IPS-18a (cell line): ENCODE measurements around the gene FANCF.

Source experiments
- H3K27ac ChIP-seq: one replicate; pipeline ENCODE4 v1.5.1; 2013; ENCODE audit warnings: low read length
- H3K27me3 ChIP-seq: one replicate; pipeline ENCODE4 v1.6.1; 2013; ENCODE audit warnings: mild to moderate bottlenecking, low read length; ENCODE audit not compliant: control insufficient read depth, insufficient read depth
- H3K36me3 ChIP-seq: one replicate; pipeline ENCODE4 v1.6.1; 2013; ENCODE audit warnings: low read depth, low read length; ENCODE audit not compliant: control insufficient read depth
- H3K4me1 ChIP-seq: one replicate; pipeline ENCODE4 v1.6.1; 2013; ENCODE audit warnings: low read depth, low read length; ENCODE audit not compliant: control insufficient read depth
- H3K4me3 ChIP-seq: one replicate; pipeline ENCODE4 v1.5.1; 2013; ENCODE audit warnings: low read length
- H3K9ac ChIP-seq: one replicate; pipeline ENCODE4 v1.6.1; 2013; ENCODE audit warnings: mild to moderate bottlenecking, low read length, moderate library complexity
- H3K9me3 ChIP-seq: one replicate; pipeline ENCODE4 v1.6.1; 2013; ENCODE audit warnings: low read depth, low read length; ENCODE audit not compliant: control insufficient read depth

The FANCF gene

GRCh38 chr11:22603933-22604332 lies 21.7 kb downstream of the FANCF start:
- H3K4me1 ChIP-seq = no peaks in the 10 kb centered on the region
- H3K4me3 ChIP-seq = no peak overlapping the region
- no peak overlapping the region for H3K27ac ChIP-seq
- H3K9ac ChIP-seq = no peak overlapping the region
- no peaks in the 10 kb centered on the region for H3K27me3 ChIP-seq
- no peaks in the 10 kb centered on the region for H3K36me3 ChIP-seq
- no peaks in the 10 kb centered on the region for H3K9me3 ChIP-seq

- Histone ChIP-seq H3K9me3 (no peaks in the 10 kb centered on the region), H3K36me3 (no peaks in the 10 kb centered on the region), H3K27ac (no peak overlapping the region), H3K27me3 (no peaks in the 10 kb centered on the region), H3K4me3 (no peak overlapping the region), H3K9ac (no peak overlapping the region), H3K4me1 (no peaks in the 10 kb centered on the region)
These were observed 23.1 kb downstream of the FANCF start for GRCh38 chr11:22602504-22602903.

DNA sequence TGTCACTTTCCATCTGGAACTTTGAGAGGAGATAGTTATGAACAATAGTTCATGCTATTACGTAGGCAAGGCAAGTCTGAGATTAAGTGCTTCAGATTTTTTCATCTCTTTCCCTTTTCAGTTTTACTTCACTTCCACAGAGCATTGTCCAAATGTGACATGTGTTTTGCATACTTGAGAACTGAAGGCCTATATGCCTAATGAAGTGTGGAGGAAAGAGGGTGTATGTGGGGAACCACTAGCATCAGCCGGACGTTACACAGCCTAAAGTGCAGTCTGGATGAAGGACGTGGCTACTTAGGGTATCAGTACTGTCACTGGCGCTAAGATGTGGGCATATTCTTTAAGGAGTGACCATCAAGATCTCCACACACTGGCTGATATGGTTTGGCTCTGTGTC lies 26.2 kb downstream of the FANCF start:
- Histone ChIP-seq H3K27me3 (no peaks in the 10 kb centered on the region), H3K9me3 (no peaks in the 10 kb centered on the region), H3K36me3 (no peaks in the 10 kb centered on the region), H3K27ac (no peak overlapping the region), H3K4me1 (no peaks in the 10 kb centered on the region), H3K4me3 (no peak overlapping the region), H3K9ac (no peak overlapping the region)

DNA sequence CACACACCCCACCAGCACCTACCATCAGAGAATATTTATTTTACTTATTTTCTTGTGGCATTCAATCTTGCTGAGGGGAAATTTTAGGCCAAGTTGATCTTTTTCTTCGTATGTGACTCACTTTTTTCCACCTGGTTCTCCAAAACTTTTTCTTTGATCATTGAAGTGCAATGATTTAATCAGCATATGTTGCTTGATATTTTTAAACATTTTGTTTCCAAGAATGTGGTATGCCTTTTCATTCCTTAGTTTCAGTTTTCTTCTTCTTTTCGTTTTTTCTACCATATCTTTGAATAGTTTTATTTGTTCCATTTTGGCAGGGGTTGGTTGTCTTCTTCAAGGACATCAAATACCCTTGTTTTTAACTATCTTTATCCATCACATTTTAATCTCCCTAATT lies 28.6 kb downstream of the FANCF start:
- H3K4me3 ChIP-seq = no peak overlapping the region
- no peaks in the 10 kb centered on the region for H3K9me3 ChIP-seq
- H3K4me1 ChIP-seq = no peaks in the 10 kb centered on the region
- H3K27ac ChIP-seq = no peak overlapping the region
- H3K36me3 ChIP-seq = no peaks in the 10 kb centered on the region
- no peaks in the 10 kb centered on the region for H3K27me3 ChIP-seq
- no peak overlapping the region for H3K9ac ChIP-seq

- H3K36me3 ChIP-seq = no peaks in the 10 kb centered on the region
- H3K27me3 ChIP-seq = no peaks in the 10 kb centered on the region
- H3K27ac ChIP-seq = no peak overlapping the region
- no peaks in the 10 kb centered on the region for H3K4me1 ChIP-seq
- no peaks in the 10 kb centered on the region for H3K9me3 ChIP-seq
- H3K4me3 ChIP-seq = no peak overlapping the region
- H3K9ac ChIP-seq = no peak overlapping the region
These were observed 40.6 kb downstream of the FANCF start for GRCh38 chr11:22584976-22585375.

- Histone ChIP-seq H3K9ac (no peak overlapping the region), H3K27me3 (no peaks in the 10 kb centered on the region), H3K9me3 (no peaks in the 10 kb centered on the region), H3K36me3 (no peaks in the 10 kb centered on the region), H3K4me3 (no peak overlapping the region), H3K27ac (no peak overlapping the region), H3K4me1 (no peaks in the 10 kb centered on the region)
These were observed 41.6 kb downstream of the FANCF start for GRCh38 chr11:22583963-22584492.

DNA sequence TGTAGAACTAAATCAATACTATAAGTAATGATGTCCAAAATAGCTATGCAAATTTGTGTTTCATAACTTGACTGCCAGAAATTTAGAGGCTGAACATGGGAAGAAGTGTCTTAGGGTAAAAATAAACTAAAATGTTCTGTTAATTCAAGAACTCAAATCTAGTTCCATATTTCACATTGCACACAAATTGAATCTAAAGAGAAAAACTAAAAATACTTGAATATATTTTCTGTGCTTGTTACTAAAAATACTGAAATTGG lies 43.5 kb downstream of the FANCF start:
- no peak overlapping the region for H3K27ac ChIP-seq
- H3K4me1 ChIP-seq = no peaks in the 10 kb centered on the region
- no peak overlapping the region for H3K4me3 ChIP-seq
- no peaks in the 10 kb centered on the region for H3K36me3 ChIP-seq
- H3K9me3 ChIP-seq = no peaks in the 10 kb centered on the region
- no peaks in the 10 kb centered on the region for H3K27me3 ChIP-seq
- no peak overlapping the region for H3K9ac ChIP-seq

GRCh38 chr11:22581354-22582150 lies 44.1 kb downstream of the FANCF start:
- H3K27me3 ChIP-seq = no peaks in the 10 kb centered on the region
- no peak overlapping the region for H3K27ac ChIP-seq
- H3K4me3 ChIP-seq = no peak overlapping the region
- no peaks in the 10 kb centered on the region for H3K9me3 ChIP-seq
- no peaks in the 10 kb centered on the region for H3K36me3 ChIP-seq
- H3K9ac ChIP-seq = no peak overlapping the region
- H3K4me1 ChIP-seq = no peaks in the 10 kb centered on the region

DNA sequence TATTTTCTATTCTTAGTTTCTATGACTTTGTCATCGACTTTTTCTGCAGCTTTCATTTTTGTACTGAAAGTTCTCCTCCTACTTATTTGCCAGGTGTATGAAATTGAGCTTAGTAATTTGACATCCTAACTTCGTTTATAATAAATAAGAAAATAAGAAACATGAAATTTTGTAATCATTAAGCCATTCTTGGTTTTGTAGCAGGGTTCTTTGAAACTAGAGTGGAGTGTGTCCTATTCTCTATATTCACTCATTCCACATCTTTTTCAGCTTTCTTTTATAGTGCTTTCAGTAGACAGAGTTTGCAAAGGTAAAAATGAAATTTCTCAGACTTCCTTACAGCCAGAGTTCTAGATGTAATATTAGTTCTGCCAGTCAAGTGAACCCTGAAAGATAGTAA lies 47.8 kb downstream of the FANCF start:
- Histone ChIP-seq H3K27me3 (no peaks in the 10 kb centered on the region), H3K4me1 (no peaks in the 10 kb centered on the region), H3K27ac (no peak overlapping the region), H3K9me3 (no peaks in the 10 kb centered on the region), H3K9ac (no peak overlapping the region), H3K36me3 (no peaks in the 10 kb centered on the region), H3K4me3 (no peak overlapping the region)
